ENCODE results near the gene GALNT10.
"Not testable (repeated sequence)": the region's sequence is repeated elsewhere in the genome, so short reads cannot be mapped to it uniquely, and the experiment has no call there.

The GALNT10 gene, protein sequence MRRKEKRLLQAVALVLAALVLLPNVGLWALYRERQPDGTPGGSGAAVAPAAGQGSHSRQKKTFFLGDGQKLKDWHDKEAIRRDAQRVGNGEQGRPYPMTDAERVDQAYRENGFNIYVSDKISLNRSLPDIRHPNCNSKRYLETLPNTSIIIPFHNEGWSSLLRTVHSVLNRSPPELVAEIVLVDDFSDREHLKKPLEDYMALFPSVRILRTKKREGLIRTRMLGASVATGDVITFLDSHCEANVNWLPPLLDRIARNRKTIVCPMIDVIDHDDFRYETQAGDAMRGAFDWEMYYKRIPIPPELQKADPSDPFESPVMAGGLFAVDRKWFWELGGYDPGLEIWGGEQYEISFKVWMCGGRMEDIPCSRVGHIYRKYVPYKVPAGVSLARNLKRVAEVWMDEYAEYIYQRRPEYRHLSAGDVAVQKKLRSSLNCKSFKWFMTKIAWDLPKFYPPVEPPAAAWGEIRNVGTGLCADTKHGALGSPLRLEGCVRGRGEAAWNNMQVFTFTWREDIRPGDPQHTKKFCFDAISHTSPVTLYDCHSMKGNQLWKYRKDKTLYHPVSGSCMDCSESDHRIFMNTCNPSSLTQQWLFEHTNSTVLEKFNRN

DNA sequence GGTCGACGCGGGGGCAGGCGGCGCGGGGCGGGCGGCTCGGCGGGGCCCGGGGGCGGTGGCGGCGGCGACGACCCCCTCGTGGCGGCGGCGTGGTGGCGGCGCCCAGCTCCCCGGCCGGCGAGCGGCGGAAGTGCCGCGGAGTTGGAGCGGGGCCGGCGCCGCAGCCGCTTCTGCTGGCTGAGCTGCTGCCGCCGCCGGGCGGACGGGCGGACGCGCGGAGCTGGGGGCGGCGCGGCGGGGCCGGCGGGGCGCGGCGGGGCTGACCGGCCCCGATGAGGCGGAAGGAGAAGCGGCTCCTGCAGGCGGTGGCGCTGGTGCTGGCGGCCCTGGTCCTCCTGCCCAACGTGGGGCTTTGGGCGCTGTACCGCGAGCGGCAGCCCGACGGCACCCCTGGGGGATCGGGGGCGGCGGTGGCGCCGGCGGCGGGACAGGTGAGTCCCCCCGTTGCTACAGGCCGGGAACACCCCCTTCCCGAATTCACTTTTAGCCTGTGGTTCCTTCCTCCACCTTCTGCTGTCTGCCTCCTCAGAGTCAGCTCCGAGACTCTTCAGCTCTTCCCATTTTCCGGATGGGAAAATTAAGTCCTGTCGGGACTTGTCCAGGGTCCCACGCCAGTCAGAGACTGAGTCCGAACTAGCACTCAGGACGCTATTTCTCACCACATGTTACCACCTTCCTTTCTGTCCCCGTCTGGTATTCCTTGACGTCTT is at the start of gene GALNT10:
Gene GALNT10, plus strand, starts transcription at position 139 of the 710 bp plus-strand sequence. Its CDS starts 134 bp downstream, at position 273.
- DNase-seq = peak; percentile 36

DNA sequence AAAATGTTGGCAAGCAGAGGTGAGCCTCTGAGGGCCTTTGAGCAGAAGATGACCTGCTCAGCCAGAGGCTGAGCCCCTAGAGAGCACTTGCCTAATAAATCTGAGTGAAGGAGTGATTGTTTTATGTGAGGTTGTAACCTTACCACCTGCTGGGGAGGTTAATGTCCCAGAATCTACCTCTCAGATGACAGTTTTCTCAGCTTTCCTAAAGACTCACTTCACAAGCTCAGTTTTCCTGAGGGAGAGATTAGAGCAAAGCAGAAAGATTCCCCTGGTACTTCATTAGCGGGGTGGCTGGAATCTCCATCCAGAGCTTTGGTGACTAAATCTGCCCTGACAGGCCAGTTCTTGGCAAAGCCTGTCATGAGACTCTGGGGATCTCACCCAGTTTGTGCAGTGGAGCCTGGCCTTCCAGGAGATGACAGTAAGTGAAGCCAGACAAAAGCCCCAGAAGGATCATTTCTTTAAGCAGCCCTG is 48.8 kb upstream of the GALNT10 start:
- no peak for DNase-seq

DNA sequence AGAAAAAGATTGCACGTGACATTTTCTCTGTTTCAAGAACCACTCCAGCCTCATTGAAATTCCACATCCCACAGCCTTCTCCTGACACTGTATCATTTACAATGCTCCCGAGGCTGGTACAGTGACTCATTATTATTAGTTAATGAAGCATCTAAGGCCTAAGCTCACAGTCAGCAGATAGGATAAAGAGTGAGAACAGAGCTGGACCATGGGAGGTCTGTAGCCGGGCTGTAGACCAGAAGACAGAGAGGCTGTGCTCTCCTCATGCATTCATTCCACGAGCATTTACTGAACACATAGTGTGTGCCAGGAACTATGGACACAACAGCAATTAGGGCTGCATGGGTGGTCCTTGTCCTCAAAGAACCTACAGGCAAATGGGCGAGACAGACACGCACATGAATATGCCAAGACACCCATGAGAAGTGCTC is 47.3 kb upstream of the GALNT10 start:
- DNase-seq = no peak

DNA sequence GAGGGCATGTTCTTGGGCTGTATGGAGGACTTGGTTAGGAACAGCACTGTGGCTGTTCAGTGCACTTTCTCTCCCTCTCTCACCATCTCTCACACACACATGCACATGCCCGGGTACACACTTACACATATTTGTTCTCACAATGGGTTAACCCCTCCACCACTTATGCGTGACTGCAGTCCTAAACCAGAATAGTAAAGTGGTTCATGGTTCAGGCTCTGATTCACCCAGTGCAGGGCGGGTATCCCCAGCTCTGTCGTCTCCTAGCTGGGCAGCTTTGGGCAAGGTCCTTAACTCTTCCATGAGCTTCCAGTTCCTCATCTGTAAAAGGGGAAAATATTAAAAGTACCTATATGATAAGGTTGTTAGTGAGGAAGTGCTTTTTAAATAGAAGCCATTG is 45.3 kb upstream of the GALNT10 start:
- DNase-seq = no peak

DNA sequence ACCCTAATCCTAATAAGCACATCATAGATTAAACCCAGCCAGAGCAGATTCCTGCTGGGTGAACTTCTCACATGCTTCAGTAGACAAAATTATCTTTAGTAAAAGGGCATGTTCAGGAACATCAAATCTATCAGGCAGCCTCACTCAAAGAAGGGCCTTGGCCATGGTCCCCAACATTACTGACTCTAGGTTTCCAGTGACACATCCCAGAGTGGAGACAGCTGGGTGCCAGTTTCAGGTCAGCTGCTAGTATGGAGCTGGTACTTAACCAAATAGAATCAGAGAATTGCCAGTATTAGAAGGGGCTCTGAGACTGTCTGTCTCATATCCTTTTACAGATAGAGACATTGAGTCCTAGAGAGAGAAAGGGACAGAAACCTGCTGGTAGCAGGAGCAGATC is 44.1 kb upstream of the GALNT10 start:
- DNase-seq = no peak

DNA sequence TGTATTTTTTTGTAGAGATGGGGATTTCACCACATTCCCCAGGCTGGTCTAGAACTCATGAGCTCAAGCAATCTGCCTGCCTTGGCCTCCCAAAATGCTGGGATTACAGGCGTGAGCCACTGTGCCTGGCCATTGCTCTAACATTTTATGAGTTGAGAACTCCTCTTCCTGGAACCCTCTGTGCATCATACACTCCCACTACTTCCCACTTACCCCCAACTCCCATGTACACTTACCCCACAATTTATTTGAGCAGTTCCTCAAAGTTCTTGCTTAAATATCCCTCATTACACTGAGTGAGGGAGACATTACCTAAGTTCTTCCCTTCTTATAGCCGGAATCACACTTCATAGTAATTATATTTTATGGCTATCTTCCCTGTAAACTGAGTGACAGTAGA is 42.9 kb upstream of the GALNT10 start:
- no peak for DNase-seq

DNA sequence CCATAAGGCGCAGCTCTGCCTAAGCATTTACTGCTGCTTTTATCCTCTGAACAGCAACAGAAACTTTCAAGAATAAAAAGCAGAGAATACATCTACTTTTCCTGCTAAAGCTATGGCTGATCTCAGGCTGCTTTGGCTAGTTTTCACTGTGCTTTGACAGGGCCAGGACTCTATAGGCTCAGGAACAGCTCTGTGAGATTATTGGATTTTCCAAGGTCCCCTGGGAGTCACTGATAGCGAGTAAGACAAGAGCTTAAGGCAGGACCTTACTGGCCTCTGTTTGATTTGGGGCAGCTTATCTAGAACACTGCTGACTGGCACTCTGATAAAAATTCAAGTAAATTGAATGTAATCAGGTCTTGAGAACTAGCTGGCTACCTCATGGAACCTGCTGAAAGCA is 40.1 kb upstream of the GALNT10 start:
- DNase-seq = not testable (repeated sequence)

DNA sequence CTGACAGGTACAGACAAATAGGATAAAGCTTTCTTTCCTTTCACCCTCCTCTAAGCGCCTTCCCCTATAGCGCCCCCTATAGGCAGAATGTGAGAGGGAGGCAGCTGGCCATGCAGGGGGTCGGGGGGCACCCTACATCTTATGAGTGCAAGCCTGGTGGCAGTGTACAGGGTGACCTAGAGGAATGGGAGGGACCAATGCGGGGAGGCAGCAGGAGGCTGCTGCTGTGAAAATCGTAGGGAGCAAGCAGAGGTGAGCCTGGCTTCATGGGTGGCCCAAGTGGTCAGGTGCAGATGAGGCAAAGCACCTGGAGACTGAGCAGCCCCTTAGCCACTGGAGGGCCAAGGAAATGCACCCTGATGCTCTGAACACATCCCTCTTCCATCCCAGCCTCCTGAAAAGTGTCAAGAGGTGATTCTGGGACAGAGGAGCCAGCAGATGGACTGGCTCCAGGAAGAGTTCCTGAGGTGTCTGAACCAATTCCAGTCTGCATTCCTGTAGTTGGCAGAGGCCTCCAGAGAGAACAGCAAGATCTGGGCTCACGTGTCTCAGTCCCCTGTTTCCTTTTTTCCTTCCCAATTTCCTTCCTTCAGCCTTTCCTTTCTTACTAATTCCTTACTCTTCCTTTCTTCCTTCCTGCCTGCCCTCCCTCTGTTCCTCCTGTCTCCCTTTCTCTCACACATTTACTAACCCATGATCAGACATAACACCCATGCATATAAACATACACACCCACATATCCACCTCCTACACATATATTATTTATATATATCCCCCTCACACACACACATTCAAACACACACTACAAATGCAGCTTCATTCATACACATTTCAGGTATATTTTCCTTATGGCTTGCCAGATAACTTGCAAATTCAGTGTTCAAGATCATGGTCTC is 32.8 kb upstream of the GALNT10 start:
- DNase-seq = no peak

DNA sequence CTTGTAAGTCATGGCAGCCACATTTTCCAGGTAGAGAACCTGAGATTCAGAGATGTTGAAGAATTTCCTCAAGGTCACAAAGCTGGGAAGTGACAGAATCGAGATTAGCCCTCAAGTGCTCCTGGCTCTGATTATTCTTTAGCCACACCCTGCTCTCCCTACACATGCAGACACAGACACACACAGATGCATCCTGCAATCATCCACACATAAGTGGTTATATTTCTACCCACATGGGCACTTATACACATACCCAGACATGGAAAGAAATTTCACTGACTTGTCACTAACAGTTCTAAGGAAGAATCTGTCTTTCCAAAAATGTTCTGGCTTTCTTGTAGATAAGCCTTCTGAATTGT is 32.2 kb upstream of the GALNT10 start:
- DNase-seq = no peak

DNA sequence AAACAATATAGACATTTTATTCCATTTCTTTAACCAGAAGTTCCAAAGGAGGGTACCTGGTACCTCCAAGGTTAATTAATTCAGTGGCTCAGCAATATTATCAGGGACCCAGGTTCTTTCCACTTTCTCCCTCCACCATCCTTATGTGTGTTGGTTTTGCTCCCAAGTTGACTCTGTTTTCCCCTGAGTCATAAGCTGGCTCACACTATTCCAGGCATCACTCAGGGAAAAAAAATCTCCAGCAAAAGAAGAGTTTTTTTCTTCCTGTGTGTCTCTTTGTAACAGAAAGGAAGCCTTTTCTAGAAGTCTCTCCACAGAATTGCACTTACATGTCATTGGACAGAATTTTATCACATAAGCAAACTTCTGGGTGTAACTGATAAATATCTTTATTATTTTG is 31.2 kb upstream of the GALNT10 start:
- no peak for DNase-seq

DNA sequence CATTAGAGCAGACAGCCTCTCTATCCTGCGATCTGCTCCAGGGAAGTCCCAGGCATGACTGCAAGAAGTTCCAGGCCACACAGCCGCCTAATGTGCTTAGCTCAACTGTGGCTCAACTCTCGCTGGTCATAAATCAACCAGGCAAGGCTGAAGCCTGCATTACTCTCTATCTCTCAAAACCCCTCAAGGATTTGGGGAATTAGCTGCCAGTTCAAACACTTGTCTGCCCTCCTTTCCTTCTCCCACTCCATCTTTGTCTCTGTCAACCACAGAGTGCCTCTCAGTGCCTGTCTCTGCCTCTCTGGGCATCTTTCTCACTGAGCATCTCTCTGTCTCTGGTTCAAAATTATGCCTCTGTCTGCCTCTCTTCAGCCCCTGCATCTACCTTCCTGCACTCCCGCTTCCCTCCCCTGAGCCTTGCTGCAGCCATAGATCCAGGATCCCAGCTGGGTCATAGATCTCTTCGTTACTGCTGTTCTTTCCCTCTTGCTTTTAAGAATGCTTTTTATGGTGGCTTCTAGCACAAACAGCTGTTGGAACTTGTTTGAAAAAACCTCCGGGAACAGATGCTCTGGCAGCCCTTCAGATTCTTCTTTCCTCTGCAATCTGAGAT is 27.9 kb upstream of the GALNT10 start:
- DNase-seq = no peak

DNA sequence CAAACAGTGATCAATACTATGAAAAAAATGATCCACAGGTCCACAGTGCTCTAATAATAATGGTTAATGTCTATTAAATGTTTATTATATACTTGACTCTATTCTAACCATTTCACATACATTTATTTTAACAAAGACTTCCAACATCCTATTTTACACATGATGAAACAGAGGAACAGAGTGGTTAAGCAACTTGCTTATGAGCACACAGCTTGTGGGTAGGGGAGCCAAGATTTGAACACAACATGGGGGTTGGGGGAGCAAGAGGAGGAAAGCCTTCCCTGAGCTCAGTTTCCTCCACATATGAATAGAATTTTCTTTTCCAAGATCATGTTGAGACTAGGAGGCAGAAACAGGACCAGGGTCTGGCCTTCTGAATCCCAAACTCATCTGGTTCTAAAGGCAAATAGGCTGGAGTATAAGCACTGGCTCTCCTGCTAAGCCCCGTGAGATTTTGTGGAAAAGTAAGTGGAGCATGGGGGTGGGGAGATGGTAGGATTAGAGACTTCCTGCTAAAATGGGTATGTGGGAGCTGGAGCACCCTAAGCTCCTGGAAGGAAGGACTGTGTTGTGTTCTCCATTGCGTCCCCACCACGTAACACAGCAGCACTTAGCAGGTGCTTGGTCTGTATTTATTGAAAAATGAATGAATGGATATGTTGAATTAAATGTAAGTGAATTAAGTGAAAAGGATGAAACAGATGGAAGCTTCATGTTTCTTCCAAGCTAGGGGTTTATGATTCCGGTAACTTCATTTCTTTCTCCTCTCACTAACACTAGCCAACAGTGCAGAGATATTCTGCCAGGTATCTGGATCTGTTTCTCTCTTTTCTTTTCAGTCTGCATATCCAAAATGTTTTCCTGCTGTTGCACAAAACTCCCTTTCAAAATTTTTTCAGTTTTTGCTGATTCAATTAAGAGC is 26.9 kb upstream of the GALNT10 start:
- DNase-seq = no peak

DNA sequence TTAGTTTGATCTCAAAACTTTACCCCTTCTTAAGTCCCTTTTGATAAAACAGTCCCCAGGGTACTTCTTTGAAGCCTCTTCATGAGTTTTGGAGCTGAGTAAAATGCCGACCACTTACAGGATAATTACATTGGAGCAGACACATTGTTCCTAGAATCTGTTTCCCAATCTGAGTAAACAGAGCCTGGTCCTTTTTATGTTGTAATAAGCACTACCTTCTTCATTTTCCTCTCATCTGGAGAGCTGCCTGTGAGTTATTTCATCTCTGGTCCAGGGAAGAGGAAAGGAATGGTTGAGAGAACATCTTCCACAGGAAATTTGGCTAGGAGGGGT is 26.3 kb upstream of the GALNT10 start:
- no peak for DNase-seq

DNA sequence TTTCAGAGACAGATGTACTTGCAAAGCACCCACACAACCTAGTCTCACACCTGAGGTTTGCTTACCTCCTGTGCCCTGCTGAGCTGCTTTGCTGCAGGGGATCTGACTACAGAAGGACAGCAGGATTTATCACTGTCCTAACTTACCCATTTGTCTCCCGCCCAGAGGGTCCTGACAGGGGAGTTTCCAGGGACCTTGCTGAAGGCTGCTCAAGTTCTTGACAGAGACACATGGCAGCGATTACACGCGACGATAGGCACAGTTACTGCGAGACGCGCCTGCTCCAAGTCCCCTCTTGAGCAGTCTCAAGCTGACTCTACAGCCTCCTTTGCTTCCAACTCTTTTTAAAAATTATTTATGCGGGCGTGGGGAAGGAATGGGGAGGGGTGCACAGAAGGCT is 24.6 kb upstream of the GALNT10 start:
- DNase-seq = no peak

DNA sequence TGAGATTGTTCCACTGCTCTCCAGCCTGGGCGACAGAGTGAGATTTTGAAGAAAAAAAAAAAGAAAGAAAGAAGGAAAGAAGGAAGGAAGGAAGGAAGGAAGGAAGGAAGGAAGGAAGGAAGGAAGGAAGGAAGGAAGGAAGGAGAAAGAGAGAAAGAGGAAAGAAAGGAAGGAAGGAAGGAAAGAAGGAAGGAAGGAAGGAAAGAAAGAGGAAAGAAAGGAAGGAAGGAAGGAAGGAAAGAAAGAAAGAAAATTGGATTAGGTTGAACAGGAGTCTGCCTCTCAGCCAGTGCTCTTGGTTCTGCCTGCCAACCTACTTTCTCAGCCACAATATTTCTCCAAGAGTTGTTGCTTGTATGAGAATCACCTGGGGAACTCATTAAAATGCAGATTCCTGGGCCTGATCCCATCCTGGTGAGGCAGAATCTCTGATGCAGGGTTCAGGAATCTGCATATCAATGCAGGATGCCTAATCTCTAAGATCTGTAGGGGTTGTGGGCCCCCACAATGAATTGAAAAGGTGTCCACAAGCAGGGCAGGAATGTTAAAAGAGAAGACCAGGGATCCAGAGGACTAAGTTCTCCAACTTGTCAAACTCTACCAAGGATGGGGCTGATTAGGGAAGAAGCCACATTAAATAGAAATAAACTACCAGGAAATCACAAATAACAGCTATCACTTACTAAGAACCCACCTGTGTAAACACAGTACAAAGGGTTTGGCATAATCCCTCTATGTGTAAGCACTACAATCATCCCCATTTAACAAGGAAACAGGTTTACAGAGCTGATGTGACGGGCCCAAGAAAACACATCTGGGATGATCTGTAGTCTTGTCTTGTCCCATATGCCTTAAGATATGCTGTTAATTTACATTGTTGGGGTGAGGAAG is 23.4 kb upstream of the GALNT10 start:
- no peak for DNase-seq

DNA sequence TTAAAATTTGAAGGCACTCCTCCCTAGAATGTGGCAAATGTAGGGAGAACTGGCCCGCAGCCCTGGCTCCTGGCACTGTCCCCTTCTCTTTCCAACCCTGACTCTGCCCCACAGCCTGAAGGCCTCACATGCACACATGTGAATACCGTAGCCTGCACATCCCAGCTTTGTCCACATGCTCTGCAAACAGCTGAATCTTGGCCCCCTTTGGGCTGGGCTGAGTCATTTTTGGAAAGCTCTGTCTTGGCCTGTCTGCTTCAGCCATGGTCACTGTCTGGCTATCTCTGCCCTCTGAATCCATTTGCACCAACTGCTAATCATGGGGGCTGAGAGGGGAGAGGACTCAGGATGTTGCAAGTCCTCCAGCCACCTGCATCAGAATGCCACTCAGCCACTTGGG is 22.1 kb upstream of the GALNT10 start:
- no peak for DNase-seq

DNA sequence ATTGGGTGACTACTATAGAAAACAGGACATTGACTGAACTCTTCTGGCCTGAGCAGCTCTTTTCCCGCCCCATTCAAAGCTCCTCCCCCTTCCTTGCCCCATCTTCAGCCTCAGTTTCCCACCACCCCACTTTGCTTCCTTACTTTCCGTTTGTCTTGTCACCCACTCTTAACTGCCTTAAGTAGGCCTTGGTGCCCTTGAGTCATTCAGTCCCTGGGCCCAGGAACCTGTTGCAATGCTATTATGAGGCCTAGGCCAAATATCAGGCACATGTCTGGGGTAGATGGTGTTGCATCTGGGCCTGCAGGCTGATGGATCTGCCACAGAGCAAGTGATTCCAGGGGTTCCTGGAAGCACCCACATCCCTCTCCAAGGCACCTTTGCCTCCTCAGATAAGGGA is 17.7 kb upstream of the GALNT10 start:
- DNase-seq = no peak

DNA sequence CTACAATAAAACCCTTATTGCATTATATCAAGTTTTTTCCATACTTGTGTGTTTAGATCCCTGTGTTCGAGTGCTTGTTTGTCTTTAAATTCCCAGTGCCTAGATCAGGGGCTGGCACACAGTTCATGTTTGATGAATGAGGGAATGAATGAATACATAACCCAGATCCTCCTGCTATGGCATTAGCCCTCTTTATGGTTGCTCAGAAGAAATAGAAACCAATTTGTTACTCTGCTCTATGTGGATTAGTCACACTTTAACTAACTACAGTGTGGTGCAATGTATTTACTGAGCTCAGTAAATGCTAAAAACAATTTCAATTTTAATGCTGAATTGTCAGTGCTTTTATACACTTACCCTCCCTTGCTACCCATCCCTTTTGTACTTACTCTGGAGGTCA is 16.4 kb upstream of the GALNT10 start:
- DNase-seq = no peak

DNA sequence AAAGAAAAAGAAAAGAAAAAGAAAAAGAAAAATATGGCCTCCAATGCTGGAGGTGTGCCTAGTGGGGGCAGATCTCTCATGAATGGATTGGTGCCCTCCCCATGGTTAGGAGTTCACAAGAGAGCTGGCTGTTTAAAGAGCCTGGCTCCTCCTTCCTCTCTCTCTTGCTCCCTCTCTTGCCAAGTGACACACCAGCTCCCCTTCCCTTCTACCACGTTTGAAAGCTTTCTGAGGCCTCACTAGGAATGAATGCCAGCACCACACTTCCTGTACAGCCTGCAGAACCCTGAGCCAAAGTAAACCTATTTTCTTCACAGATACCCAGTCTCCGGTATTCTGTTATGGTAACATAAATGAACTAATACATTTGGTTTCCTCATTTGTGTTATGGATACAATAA is 14.4 kb upstream of the GALNT10 start:
- DNase-seq = no peak

DNA sequence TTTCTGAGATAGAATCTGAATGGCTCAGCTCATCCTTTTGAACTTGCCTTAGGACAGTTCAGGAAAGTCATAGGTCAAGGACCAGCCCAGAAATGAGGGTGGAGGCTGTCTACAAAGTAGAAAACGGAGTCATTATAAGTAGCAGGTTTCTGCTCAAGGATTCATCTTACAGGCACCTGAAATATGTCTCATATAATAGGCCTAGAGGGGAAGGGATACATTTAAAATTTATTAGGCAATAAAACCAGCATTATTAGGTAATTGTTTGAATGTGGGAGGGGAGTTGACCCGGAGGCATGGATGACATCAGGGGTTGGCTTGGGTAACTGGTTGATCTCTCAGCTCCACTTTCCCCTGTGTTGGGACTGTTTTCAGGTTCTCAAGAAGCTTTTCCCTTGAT is 11.9 kb upstream of the GALNT10 start:
- DNase-seq = no peak

All from MV-4-11 (cell line).